SK-N-MC (cell line): ENCODE results near the gene ZNF136.

ENCODE experiments used
- EZH2 ChIP-seq: fragments of 200-600 bp; sonication (generic); IDR thresholded peaks from one replicate; pipeline ENCODE4 v1.6.1; 2017; ENCODE audit warnings: antibody characterized with exemption
- FOXP2 ChIP-seq: optimal IDR thresholded peaks from 2 replicates; pipeline ENCODE3; 2011; ENCODE audit warnings: mild to moderate bottlenecking, moderate library complexity; ENCODE audit not compliant: insufficient read depth; ENCODE audit errors: extremely low read length, control extremely low read depth
- POLR2AphosphoS5 ChIP-seq: IDR thresholded peaks from 2 replicates; pipeline ENCODE4 v1.6.1; 2012; ENCODE audit warnings: mild to moderate bottlenecking, low read depth, low read length, borderline replicate concordance

GRCh38 chr19:12139269-12139668 is 23.6 kb upstream of the ZNF136 start:
- no peak for TF ChIP-seq POLR2AphosphoS5
- TF ChIP-seq EZH2, result no peak
- TF ChIP-seq FOXP2, result no peak
